ENCODE data around the gene PI4KA. TPM values are rescaled to one million over a fixed set of nuclear protein-coding genes. Genes with fewer than 3 reads are reported as not detected.

Gene PI4KA
- polyA plus RNA-seq, 1 donor from 2014 or later, result 42.2 TPM

DNA sequence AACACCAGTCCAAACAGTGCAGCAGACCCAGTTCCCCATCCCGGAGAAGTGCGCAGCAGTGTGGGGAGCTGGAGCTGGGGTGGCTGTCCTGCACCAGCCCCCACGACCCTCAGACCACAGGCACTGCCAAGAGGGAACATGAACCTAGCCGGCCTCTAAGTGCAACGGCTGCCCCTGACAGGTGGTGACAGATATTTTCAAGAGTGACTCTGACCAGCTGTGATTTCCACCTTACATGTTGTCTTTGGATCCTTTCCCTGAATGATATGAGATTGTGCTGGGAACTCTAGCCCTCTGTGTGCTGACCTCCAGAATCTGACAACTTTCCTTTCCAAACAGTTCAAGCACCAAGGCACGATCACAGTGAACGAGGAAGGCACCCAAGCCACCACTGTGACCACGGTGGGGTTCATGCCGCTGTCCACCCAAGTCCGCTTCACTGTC, 72.1 kb downstream of the PI4KA start:
- H3K4me3 ChIP-seq (ENCODE audit: low read length), result no peak overlapping the region
- no peaks in the 10 kb centered on the region for H3K36me3 ChIP-seq (ENCODE audit: insufficient read depth, low read length)
- H4K20me1 ChIP-seq (ENCODE audit: insufficient read depth), result no peaks in the 10 kb centered on the region
- no peaks in the 10 kb centered on the region for H3K79me2 ChIP-seq (replicated peaks; ENCODE audit: insufficient read depth, low read length)
- TF ChIP-seq TAF1 (IDR thresholded peaks at IDR 0.05; ENCODE audit: low read depth) (no peak), MXI1 (conservative IDR thresholded peaks at IDR 0.05; ENCODE audit: poor library complexity, severe bottlenecking) (no peak), SMC3 (conservative IDR thresholded peaks at IDR 0.05; ENCODE audit: poor library complexity) (no peak), RAD21 (conservative IDR thresholded peaks at IDR 0.05) (no peak), POLR2AphosphoS5 (IDR thresholded peaks at IDR 0.05) (no peak), EZH2 (IDR thresholded peaks at IDR 0.05; ENCODE audit: borderline replicate concordance, insufficient read depth, low read length, poor library complexity, severe bottlenecking) (no peak), EP300 (conservative IDR thresholded peaks at IDR 0.05; ENCODE audit: poor library complexity, severe bottlenecking) (no peak)
- TF ChIP-seq, protein P1, sequence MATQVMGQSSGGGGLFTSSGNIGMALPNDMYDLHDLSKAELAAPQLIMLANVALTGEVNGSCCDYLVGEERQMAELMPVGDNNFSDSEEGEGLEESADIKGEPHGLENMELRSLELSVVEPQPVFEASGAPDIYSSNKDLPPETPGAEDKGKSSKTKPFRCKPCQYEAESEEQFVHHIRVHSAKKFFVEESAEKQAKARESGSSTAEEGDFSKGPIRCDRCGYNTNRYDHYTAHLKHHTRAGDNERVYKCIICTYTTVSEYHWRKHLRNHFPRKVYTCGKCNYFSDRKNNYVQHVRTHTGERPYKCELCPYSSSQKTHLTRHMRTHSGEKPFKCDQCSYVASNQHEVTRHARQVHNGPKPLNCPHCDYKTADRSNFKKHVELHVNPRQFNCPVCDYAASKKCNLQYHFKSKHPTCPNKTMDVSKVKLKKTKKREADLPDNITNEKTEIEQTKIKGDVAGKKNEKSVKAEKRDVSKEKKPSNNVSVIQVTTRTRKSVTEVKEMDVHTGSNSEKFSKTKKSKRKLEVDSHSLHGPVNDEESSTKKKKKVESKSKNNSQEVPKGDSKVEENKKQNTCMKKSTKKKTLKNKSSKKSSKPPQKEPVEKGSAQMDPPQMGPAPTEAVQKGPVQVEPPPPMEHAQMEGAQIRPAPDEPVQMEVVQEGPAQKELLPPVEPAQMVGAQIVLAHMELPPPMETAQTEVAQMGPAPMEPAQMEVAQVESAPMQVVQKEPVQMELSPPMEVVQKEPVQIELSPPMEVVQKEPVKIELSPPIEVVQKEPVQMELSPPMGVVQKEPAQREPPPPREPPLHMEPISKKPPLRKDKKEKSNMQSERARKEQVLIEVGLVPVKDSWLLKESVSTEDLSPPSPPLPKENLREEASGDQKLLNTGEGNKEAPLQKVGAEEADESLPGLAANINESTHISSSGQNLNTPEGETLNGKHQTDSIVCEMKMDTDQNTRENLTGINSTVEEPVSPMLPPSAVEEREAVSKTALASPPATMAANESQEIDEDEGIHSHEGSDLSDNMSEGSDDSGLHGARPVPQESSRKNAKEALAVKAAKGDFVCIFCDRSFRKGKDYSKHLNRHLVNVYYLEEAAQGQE (IDR thresholded peaks at IDR 0.05; ENCODE audit: borderline replicate concordance), result no peak
- TF ChIP-seq, protein P2, sequence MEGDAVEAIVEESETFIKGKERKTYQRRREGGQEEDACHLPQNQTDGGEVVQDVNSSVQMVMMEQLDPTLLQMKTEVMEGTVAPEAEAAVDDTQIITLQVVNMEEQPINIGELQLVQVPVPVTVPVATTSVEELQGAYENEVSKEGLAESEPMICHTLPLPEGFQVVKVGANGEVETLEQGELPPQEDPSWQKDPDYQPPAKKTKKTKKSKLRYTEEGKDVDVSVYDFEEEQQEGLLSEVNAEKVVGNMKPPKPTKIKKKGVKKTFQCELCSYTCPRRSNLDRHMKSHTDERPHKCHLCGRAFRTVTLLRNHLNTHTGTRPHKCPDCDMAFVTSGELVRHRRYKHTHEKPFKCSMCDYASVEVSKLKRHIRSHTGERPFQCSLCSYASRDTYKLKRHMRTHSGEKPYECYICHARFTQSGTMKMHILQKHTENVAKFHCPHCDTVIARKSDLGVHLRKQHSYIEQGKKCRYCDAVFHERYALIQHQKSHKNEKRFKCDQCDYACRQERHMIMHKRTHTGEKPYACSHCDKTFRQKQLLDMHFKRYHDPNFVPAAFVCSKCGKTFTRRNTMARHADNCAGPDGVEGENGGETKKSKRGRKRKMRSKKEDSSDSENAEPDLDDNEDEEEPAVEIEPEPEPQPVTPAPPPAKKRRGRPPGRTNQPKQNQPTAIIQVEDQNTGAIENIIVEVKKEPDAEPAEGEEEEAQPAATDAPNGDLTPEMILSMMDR (IDR thresholded peaks at IDR 0.05; ENCODE audit: poor library complexity, severe bottlenecking), result no peak
- no peak overlapping the region for H3K9ac ChIP-seq (ENCODE audit: low read length)
- H3K9me2 ChIP-seq (ENCODE audit: insufficient read depth, low read length), result no peaks in the 10 kb centered on the region
- H3K27ac ChIP-seq (ENCODE audit: low read length), result no peak overlapping the region
- H2AFZ ChIP-seq (ENCODE audit: low read depth, low read length), result no peak overlapping the region
- H3K9me3 ChIP-seq (ENCODE audit: low read length), result no peaks in the 10 kb centered on the region
- no peak overlapping the region for H3K4me2 ChIP-seq (ENCODE audit: low read length)
- no peaks in the 10 kb centered on the region for H3K27me3 ChIP-seq (ENCODE audit: insufficient read depth, low read depth, low read length)
- no peaks in the 10 kb centered on the region for H3F3A ChIP-seq (ENCODE audit: insufficient read depth, low read length, poor library complexity, severe bottlenecking)

DNA sequence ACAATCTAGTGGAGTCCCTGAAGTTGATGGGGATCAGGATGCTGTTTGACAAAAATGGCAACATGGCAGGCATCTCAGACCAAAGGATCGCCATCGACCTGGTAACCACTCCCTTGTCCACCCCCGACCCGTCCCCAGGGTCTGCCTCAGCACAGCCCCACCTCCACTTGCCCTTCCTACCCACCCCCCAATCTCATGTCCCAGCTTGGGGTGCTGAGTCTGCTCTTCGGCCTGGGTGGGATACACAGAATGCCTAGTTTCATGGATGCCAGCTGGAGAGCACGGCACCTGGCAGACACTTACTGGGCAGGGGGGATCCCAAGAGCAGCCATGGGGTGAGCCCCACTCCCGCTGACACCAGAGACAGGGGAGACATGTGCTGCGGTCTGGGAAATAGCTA, 72.6 kb downstream of the PI4KA start:
- H4K20me1 ChIP-seq (ENCODE audit: insufficient read depth), result no peaks in the 10 kb centered on the region
- H3K4me2 ChIP-seq (ENCODE audit: low read length), result no peak overlapping the region
- H3K27ac ChIP-seq (ENCODE audit: low read length), result no peak overlapping the region
- H3K9ac ChIP-seq (ENCODE audit: low read length), result no peak overlapping the region
- TF ChIP-seq RAD21 (conservative IDR thresholded peaks at IDR 0.05), result no peak
- TF ChIP-seq, protein P2 (IDR thresholded peaks at IDR 0.05; ENCODE audit: poor library complexity, severe bottlenecking), result no peak
- no peak for TF ChIP-seq EZH2 (IDR thresholded peaks at IDR 0.05; ENCODE audit: borderline replicate concordance, insufficient read depth, low read length, poor library complexity, severe bottlenecking)
- TF ChIP-seq MXI1 (conservative IDR thresholded peaks at IDR 0.05; ENCODE audit: poor library complexity, severe bottlenecking), result no peak
- TF ChIP-seq, protein P1 (IDR thresholded peaks at IDR 0.05; ENCODE audit: borderline replicate concordance), result no peak
- TF ChIP-seq POLR2AphosphoS5 (IDR thresholded peaks at IDR 0.05), result no peak
- no peak for TF ChIP-seq SMC3 (conservative IDR thresholded peaks at IDR 0.05; ENCODE audit: poor library complexity)
- TF ChIP-seq EP300 (conservative IDR thresholded peaks at IDR 0.05; ENCODE audit: poor library complexity, severe bottlenecking), result no peak
- no peak for TF ChIP-seq TAF1 (IDR thresholded peaks at IDR 0.05; ENCODE audit: low read depth)
- H3K79me2 ChIP-seq (replicated peaks; ENCODE audit: insufficient read depth, low read length), result no peaks in the 10 kb centered on the region
- H3F3A ChIP-seq (ENCODE audit: insufficient read depth, low read length, poor library complexity, severe bottlenecking), result no peaks in the 10 kb centered on the region
- H3K9me2 ChIP-seq (ENCODE audit: insufficient read depth, low read length), result no peaks in the 10 kb centered on the region
- H3K9me3 ChIP-seq (ENCODE audit: low read length), result no peaks in the 10 kb centered on the region
- no peaks in the 10 kb centered on the region for H3K27me3 ChIP-seq (ENCODE audit: insufficient read depth, low read depth, low read length)
- H3K36me3 ChIP-seq (ENCODE audit: insufficient read depth, low read length), result no peaks in the 10 kb centered on the region
- H2AFZ ChIP-seq (ENCODE audit: low read depth, low read length), result no peak overlapping the region
- H3K4me3 ChIP-seq (ENCODE audit: low read length), result no peak overlapping the region
